DMS153 treated with DMSO at 0.1 percent for 48 hours (cell line): ENCODE measurements around the gene MCEE.
"Not testable (repeated sequence)": the region's sequence is repeated elsewhere in the genome, so short reads cannot be mapped to it uniquely, and the experiment has no call there.

Source experiments
- DNase-seq: peaks from one replicate; lab custom pipeline; 2025; ENCODE audit not compliant: unreplicated experiment; lab: John Stamatoyannopoulos, UW

Gene MCEE

GRCh38 chr2:71083752-71084312 is 46.2 kb downstream of the MCEE start:
- DNase-seq = not testable (repeated sequence)

- not testable (repeated sequence) for DNase-seq
Measured at GRCh38 chr2:71083297-71083696, 46.7 kb downstream of the MCEE start.

GRCh38 chr2:71082402-71083252 is 47.4 kb downstream of the MCEE start:
- DNase-seq = no peak

DNA sequence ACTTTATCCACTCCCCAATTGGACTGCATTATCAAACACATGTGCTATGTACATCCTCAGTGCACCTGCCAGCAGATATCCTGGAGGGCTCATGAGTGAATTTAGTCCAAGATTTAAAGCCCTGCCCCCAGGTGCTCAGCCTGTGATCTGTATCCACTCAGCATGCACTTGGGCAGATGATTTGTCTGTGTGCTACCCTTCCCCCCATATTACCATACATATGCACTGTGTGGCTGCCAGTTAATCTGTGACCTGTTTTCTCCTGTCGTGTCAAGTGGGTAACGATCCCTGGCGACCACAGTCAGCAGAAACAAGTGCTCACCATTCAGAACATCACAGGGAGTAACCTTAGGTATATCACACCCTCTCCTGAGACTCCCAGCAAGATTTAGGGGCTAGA is 51.4 kb downstream of the MCEE start:
- no peak for DNase-seq

GRCh38 chr2:71074893-71075395 is 55.1 kb downstream of the MCEE start:
- no peak for DNase-seq

GRCh38 chr2:71073475-71073874 is 56.6 kb downstream of the MCEE start:
- DNase-seq = no peak

GRCh38 chr2:71072492-71072891 is 57.5 kb downstream of the MCEE start:
- DNase-seq = no peak

GRCh38 chr2:71071681-71072398 is 58.2 kb downstream of the MCEE start:
- no peak for DNase-seq

GRCh38 chr2:71070294-71071093 is 59.5 kb downstream of the MCEE start:
- DNase-seq = no peak

DNA sequence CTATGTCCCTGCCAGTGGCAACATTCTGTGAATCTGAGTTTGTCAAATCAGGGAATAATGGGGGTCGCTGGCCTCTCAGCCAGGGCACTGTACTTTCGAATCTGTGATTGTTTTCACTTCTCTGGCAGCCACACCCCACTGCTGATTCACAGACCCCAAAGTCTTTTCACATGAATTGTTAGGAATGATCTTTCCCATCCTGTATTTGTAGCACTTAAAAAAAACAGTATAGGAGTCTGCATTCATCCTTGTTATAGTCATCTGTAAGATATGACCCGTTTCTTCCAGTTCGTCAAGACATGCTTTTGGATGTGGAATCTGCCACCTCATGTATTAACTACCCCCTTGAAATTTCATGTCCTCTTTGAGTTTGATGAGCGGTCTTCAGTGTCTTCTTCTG is 60.7 kb downstream of the MCEE start:
- no peak for DNase-seq

DNA sequence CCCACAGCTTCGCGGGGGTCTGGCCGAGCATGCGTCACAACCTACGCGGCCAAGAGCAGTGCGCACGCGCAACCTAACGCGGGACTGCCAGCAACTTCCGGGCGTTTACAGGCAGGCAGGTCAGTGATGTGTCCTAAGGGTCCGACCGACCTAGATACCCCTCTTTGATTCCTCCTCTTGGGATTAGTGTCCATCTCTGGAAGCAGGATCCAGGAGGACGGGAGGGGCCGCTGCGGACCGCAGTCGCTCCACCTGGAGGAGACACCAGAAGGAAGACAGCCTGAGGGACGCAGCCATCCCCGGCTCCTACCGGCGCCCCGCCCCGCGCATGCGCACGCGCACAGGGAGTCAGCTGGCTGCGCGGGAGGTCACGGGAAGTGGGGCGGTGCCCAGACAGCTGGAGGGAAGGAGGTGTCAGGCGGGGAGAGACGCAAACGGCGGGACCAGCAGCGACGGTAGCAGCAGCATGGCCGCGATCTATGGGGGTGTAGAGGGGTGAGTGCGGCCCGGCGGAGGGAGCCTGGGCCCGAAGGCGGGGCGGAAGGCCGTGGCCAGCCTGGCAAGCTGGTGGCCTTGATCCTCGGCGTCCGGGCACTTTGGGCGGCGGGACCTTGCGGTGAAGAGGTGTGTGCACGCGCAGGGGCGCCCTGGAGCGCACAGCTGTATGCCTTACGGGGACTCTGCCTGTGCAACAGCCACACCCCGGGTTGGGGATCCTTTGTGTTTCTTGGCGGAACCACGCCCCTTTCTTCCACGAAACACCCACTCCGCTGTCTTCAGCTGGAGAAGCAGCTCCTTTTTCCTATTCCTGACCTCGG is 61.6 kb downstream of the MCEE start, which contains the start of gene NAGK:
TSS of gene NAGK (plus strand) at position 431 of the 818 bp plus-strand sequence. CDS start at position 467, 36 bp downstream.
- DNase-seq = peak; percentile 94

DNA sequence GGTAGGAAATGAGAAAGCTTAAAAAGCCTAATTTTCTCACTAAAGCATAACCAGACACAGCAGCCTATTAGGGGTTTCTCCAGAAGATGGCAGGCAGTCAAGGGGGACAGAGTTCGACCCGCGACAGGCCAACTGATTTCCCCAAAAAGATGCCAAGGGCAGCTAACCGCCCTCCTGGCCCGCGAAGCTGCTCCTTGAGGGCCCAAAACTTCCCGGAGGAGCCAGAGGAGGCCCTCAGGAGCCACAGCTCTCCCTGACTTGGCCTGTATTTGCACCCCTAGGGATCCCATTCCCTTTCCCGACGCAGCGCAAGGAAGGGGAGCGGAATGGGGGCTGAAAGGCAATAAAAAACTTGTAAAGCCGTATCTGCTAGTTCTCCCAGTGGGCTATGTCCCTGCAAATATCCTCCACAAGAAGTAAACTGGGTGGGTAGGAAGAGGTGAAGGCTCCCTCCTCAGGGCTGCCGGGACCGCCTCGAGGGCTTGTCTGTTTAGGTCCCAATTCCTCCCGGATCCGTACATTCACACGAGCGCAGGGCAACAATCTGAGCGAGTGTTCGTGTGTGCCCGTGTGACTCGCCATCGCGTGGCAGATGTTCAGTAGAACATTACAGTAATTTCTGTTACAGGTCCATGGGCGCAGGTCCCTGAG is 62.3 kb downstream of the MCEE start:
- DNase-seq = no peak

DNA sequence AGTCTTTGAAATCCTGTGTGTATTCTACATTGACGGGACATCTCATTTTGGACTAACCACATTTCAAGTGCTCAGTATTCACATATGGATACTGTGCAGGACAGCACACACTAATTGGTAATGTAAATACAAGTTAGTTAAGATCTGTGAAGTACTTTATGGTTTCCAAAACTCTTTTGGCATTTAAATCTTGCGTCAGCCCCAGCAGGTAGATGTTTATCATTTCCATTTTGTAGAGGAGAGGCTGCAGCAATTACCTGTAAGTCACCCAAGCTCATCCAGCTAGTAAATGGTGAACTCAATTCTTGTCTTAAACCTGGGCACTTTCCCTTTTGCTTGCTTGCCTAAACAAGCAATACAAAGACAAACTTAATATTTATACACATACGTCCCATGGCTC is 63.2 kb downstream of the MCEE start:
- no peak for DNase-seq

GRCh38 chr2:71064754-71065621 is 65.0 kb downstream of the MCEE start:
- no peak for DNase-seq

- no peak for DNase-seq
Measured at GRCh38 chr2:71064110-71064611, 65.9 kb downstream of the MCEE start.

DNA sequence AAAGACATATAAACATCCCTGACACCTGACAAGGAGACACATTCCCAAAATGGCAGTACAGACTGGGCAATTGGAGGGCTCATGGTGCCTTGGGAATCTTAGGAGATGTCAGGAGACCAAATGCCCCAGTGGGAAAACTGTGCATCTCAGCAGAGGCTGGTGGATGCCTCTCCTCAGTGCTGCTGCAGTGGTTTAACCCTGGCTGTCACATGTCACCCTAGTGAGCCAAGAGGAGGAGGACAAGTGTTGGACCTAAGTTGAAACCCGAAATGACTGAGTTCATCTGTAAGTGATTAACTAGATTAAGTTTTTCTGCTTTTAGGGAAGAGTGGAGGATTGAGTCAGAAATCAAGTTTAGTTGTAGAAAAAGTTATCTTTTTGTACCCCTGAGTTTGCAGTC is 66.8 kb downstream of the MCEE start:
- DNase-seq = no peak

DNA sequence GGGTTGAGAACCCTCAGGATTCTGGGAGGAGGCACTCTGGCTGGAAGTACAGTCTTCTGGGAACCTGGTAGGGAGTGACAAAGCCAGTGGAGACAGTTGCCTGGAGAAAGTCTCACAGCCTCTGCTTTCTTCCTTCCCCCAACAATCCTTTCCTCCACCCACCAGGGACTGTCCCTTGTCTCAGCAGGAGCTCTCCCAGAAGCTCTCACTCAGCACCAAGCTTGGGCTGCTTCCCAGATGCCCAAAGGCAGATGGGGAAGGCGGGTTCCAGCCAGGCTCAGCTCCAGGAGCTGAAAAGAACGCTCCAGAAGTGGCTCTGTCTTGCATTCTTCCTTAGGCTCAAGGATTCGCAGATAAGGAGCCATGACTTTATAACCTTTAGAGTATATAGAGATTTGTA is 69.2 kb downstream of the MCEE start:
- DNase-seq = no peak

GRCh38 chr2:71060211-71060610 is 69.8 kb downstream of the MCEE start:
- no peak for DNase-seq
